CD4-positive, CD25-positive, alpha-beta regulatory T cell (primary cell): ENCODE measurements around the gene CEP112. TPM values are rescaled to one million over a fixed set of nuclear protein-coding genes. Genes with fewer than 3 reads are reported as not detected.

Source experiments
- ATAC-seq, 2 donors: fragments of 150-1000 bp; cut with Tn5 transposase; one replicate each; pipeline ENCODE4 v1.10.0; 2021; ENCODE audit warnings: low read depth in 2 of 2, moderate number of reproducible peaks in 2 of 2, moderate library complexity in 1 of 2
- DNase-seq, 3 donors: peaks; one replicate each; pipeline versions ENCODE4 v3.0.0 to v3.0.0-alpha.2; 2012 to 2022; ENCODE audit warnings: mixed read lengths in 1 of 3
- H3K27ac ChIP-seq: one replicate; pipeline ENCODE4 v1.7.0; 2013; ENCODE audit warnings: mild to moderate bottlenecking, low read length; ENCODE audit not compliant: insufficient read depth, poor library complexity, severe bottlenecking
- H3K27me3 ChIP-seq: one replicate; pipeline ENCODE4 v1.7.0; 2013; ENCODE audit warnings: low read length; ENCODE audit not compliant: control insufficient read depth, insufficient read depth
- H3K36me3 ChIP-seq: one replicate; pipeline ENCODE4 v1.7.0; 2013; ENCODE audit warnings: mild to moderate bottlenecking, low read length, moderate library complexity; ENCODE audit not compliant: control insufficient read depth, insufficient read depth
- H3K4me1 ChIP-seq: 2 replicates; pipeline ENCODE4 v1.7.0; 2013; ENCODE audit warnings: mild to moderate bottlenecking, low read length; ENCODE audit not compliant: insufficient read depth, control insufficient read depth, poor library complexity, severe bottlenecking
- H3K4me3 ChIP-seq: one replicate; pipeline ENCODE4 v1.7.0; 2013; ENCODE audit warnings: low read depth, mild to moderate bottlenecking, low read length, moderate library complexity
- H3K9me3 ChIP-seq, 2 experiments: 1 replicate in 1 of 2; 2 replicates in 1 of 2; pipeline ENCODE4 v1.7.0; 2013; ENCODE audit warnings: low read length in 2 of 2, mild to moderate bottlenecking in 1 of 2, moderate library complexity in 1 of 2; ENCODE audit not compliant: control insufficient read depth in 2 of 2
- H3K27ac Mint-ChIP-seq, 3 donors: one replicate each; pipeline ENCODE4 v1.8.0; 2020 to 2022; ENCODE audit warnings: mild to moderate bottlenecking in 3 of 3, mixed read lengths in 3 of 3, moderate library complexity in 2 of 3
- H3K27me3 Mint-ChIP-seq: one replicate; pipeline ENCODE4 v1.8.0; 2022; ENCODE audit warnings: mild to moderate bottlenecking, mixed read lengths
- H3K36me3 Mint-ChIP-seq: one replicate; pipeline ENCODE4 v1.8.0; 2020; ENCODE audit warnings: mixed read lengths
- H3K4me1 Mint-ChIP-seq, 4 donors: one replicate each; pipeline ENCODE4 v1.8.0; 2020 to 2022; ENCODE audit warnings: mixed read lengths in 4 of 4, mild to moderate bottlenecking in 1 of 4
- H3K4me3 Mint-ChIP-seq, 4 donors: one replicate each; pipeline ENCODE4 v1.8.0; 2020 to 2022; ENCODE audit warnings: mild to moderate bottlenecking in 4 of 4, mixed read lengths in 4 of 4, moderate library complexity in 3 of 4
- H3K9me3 Mint-ChIP-seq, 7 donors: one replicate each; pipeline ENCODE4 v1.8.0; 2020 to 2022; ENCODE audit warnings: mixed read lengths in 7 of 7, mild to moderate bottlenecking in 3 of 7, moderate library complexity in 2 of 7
- polyA plus RNA-seq, 4 donors: library from polyadenylated mRNA; unstranded; fragments of 300-500 nt; fragmentation: Illumina TruSeq; gene quantifications; one replicate each; pipeline ENCODE4 v1.2.3, GENCODE V29; 2021
- total RNA-seq: library from RNA; stranded (reverse); gene quantifications from one replicate; pipeline ENCODE4 v1.2.3, GENCODE V29; 2022

CEP112 gene
- total and polyA plus RNA-seq, 5 donors from 2014 or later, result 0.15 to 2.3 (median 0.54) TPM; not detected in 1

GRCh38 chr17:65865715-65866425, 326.1 kb downstream of the CEP112 start:
- Histone ChIP-seq H3K4me1 (no peaks in the 10 kb centered on the region), H3K27ac (no peak overlapping the region), H3K36me3 (no peaks in the 10 kb centered on the region), H3K27me3 (no peaks in the 10 kb centered on the region), H3K4me3 (no peak overlapping the region), H3K9me3 (no peaks in the 10 kb centered on the region)
- no peak for DNase-seq
- no peak for ATAC-seq
- Mint-ChIP-seq H3K27ac (no peak overlapping the region), H3K27me3 (no peaks in the 10 kb centered on the region), H3K4me3 (no peak overlapping the region), H3K9me3 (peaks cover 0 to 1% (median 0%) of the 10 kb centered on the region in 7 donors), H3K4me1 (no peaks in the 10 kb centered on the region), H3K36me3 (no peaks in the 10 kb centered on the region)

- Mint-ChIP-seq H3K27me3 (no peaks in the 10 kb centered on the region), H3K4me1 (no peaks in the 10 kb centered on the region), H3K36me3 (no peaks in the 10 kb centered on the region), H3K9me3 (peaks cover 0 to 1% (median 0%) of the 10 kb centered on the region in 7 donors), H3K27ac (no peak overlapping the region), H3K4me3 (no peak overlapping the region)
- ATAC-seq, result no peak
- no peak overlapping the region for H3K27ac ChIP-seq
- H3K4me1 ChIP-seq, result no peaks in the 10 kb centered on the region
- H3K9me3 ChIP-seq, result no peaks in the 10 kb centered on the region
- H3K36me3 ChIP-seq, result no peaks in the 10 kb centered on the region
- no peak overlapping the region for H3K4me3 ChIP-seq
- no peaks in the 10 kb centered on the region for H3K27me3 ChIP-seq
- no peak for DNase-seq
Measured at GRCh38 chr17:65864394-65864793, 327.5 kb downstream of the CEP112 start.

GRCh38 chr17:65857718-65858117, 334.2 kb downstream of the CEP112 start:
- Histone ChIP-seq H3K4me1 (no peaks in the 10 kb centered on the region), H3K9me3 (no peaks in the 10 kb centered on the region), H3K36me3 (no peaks in the 10 kb centered on the region), H3K4me3 (no peak overlapping the region), H3K27me3 (no peaks in the 10 kb centered on the region), H3K27ac (no peak overlapping the region)
- ATAC-seq (no peak), DNase-seq (no peak)
- H3K4me3 Mint-ChIP-seq, result no peak overlapping the region
- H3K9me3 Mint-ChIP-seq, result peaks cover 0 to 1% (median 0%) of the 10 kb centered on the region in 7 donors
- H3K36me3 Mint-ChIP-seq, result no peaks in the 10 kb centered on the region
- H3K27me3 Mint-ChIP-seq, result peaks cover 15% of the 10 kb centered on the region
- H3K4me1 Mint-ChIP-seq, result no peaks in the 10 kb centered on the region
- no peak overlapping the region for H3K27ac Mint-ChIP-seq

- no peaks in the 10 kb centered on the region for H3K4me1 Mint-ChIP-seq
- no peaks in the 10 kb centered on the region for H3K27me3 ChIP-seq
Measured at GRCh38 chr17:65856865-65857264, 335.1 kb downstream of the CEP112 start.

GRCh38 chr17:65855675-65856074, 336.3 kb downstream of the CEP112 start:
- Mint-ChIP-seq H3K4me3 (no peak overlapping the region), H3K36me3 (no peaks in the 10 kb centered on the region), H3K27me3 (peaks cover 15% of the 10 kb centered on the region), H3K27ac (no peak overlapping the region), H3K9me3 (peaks cover 0 to 1% (median 0%) of the 10 kb centered on the region in 7 donors), H3K4me1 (no peaks in the 10 kb centered on the region)
- Histone ChIP-seq H3K27me3 (no peaks in the 10 kb centered on the region), H3K9me3 (no peaks in the 10 kb centered on the region), H3K36me3 (no peaks in the 10 kb centered on the region), H3K27ac (no peak overlapping the region), H3K4me1 (no peaks in the 10 kb centered on the region), H3K4me3 (no peak overlapping the region)
- DNase-seq (no peak), ATAC-seq (no peak)

More at GRCh38 chr17:65856865-65857264, 335.1 kb downstream of the CEP112 start:
- Histone ChIP-seq H3K4me1 (no peaks in the 10 kb centered on the region), H3K27ac (no peak overlapping the region), H3K9me3 (no peaks in the 10 kb centered on the region), H3K36me3 (no peaks in the 10 kb centered on the region), H3K4me3 (no peak overlapping the region)
- Mint-ChIP-seq H3K27ac (no peak overlapping the region), H3K9me3 (peaks cover 0 to 1% (median 0%) of the 10 kb centered on the region in 7 donors), H3K36me3 (no peaks in the 10 kb centered on the region), H3K4me3 (no peak overlapping the region), H3K27me3 (peaks cover 15% of the 10 kb centered on the region)
- no peak for DNase-seq
- ATAC-seq, result no peak

- H3K36me3 Mint-ChIP-seq, result no peaks in the 10 kb centered on the region
- H3K36me3 ChIP-seq, result no peaks in the 10 kb centered on the region
- H3K27ac ChIP-seq, result no peak overlapping the region
- H3K27me3 Mint-ChIP-seq, result peaks cover 15% of the 10 kb centered on the region
- ATAC-seq, result no peak
- H3K9me3 Mint-ChIP-seq, result peaks cover 0 to 1% (median 0%) of the 10 kb centered on the region in 7 donors
- H3K27ac Mint-ChIP-seq, result no peak overlapping the region
- peaks cover 0 to 2% (median 0%) of the 10 kb centered on the region in 4 donors for H3K4me1 Mint-ChIP-seq
- H3K4me3 ChIP-seq, result no peak overlapping the region
- no peaks in the 10 kb centered on the region for H3K9me3 ChIP-seq
- no peak for DNase-seq
- no peaks in the 10 kb centered on the region for H3K27me3 ChIP-seq
- H3K4me1 ChIP-seq, result no peaks in the 10 kb centered on the region
- H3K4me3 Mint-ChIP-seq, result no peak overlapping the region
Measured at GRCh38 chr17:65855245-65855644, 336.7 kb downstream of the CEP112 start.

GRCh38 chr17:65853816-65854215, 338.1 kb downstream of the CEP112 start:
- H3K27ac ChIP-seq, result no peak overlapping the region
- no peaks in the 10 kb centered on the region for H3K9me3 Mint-ChIP-seq

GRCh38 chr17:65852911-65853310, 339.0 kb downstream of the CEP112 start:
- Mint-ChIP-seq H3K9me3 (no peaks in the 10 kb centered on the region), H3K27ac (no peak overlapping the region), H3K4me3 (no peak overlapping the region), H3K27me3 (peaks cover 13% of the 10 kb centered on the region), H3K36me3 (no peaks in the 10 kb centered on the region), H3K4me1 (peaks cover 0 to 2% (median 0%) of the 10 kb centered on the region in 4 donors)
- Histone ChIP-seq H3K4me3 (no peak overlapping the region), H3K27ac (no peak overlapping the region), H3K27me3 (no peaks in the 10 kb centered on the region), H3K9me3 (no peaks in the 10 kb centered on the region), H3K4me1 (no peaks in the 10 kb centered on the region), H3K36me3 (no peaks in the 10 kb centered on the region)
- no peak for ATAC-seq
- DNase-seq, result no peak

More at GRCh38 chr17:65853816-65854215, 338.1 kb downstream of the CEP112 start:
- Histone ChIP-seq H3K36me3 (no peaks in the 10 kb centered on the region), H3K9me3 (no peaks in the 10 kb centered on the region), H3K4me3 (no peak overlapping the region), H3K27me3 (no peaks in the 10 kb centered on the region), H3K4me1 (no peaks in the 10 kb centered on the region)
- DNase-seq (no peak), ATAC-seq (no peak)
- H3K4me3 Mint-ChIP-seq, result no peak overlapping the region
- peaks cover 15% of the 10 kb centered on the region for H3K27me3 Mint-ChIP-seq
- peaks cover 0 to 2% (median 0%) of the 10 kb centered on the region in 4 donors for H3K4me1 Mint-ChIP-seq
- H3K27ac Mint-ChIP-seq, result no peak overlapping the region
- H3K36me3 Mint-ChIP-seq, result no peaks in the 10 kb centered on the region
